Measurements from ENCODE around the gene KCTD15. TPM values are rescaled to one million over a fixed set of nuclear protein-coding genes. Genes with fewer than 3 reads are reported as not detected.

Gene KCTD15
- total and polyA plus RNA-seq, 10 of the 15 experiments (the other 5 are each of a cell fraction or from before 2014, with no cell fraction given) = not detected

GRCh38 chr19:33815380-33816340 lies 19.0 kb downstream of the KCTD15 start:
- BruUV-seq (replicated peaks) = no TSS peak
- FAIRE-seq = no peak

More at GRCh38 chr19:33815380-33816340, 19.0 kb downstream of the KCTD15 start:
- H3K27ac ChIP-seq (ENCODE audit: control insufficient read depth, insufficient read depth) = no peak overlapping the region
- H2AFZ ChIP-seq (ENCODE audit: control insufficient read depth, low read depth, low read length) = no peak overlapping the region
- DNase-seq (ENCODE audit: low read depth, low spot score) = no peak
- no peaks in the 10 kb centered on the region for H3K36me3 ChIP-seq (ENCODE audit: control insufficient read depth in 2 of 2, insufficient read depth in 2 of 2, low read length in 1 of 2)
- no peak overlapping the region for H3K9ac ChIP-seq (ENCODE audit: control insufficient read depth, insufficient read depth, low read length)
- ChIA-PET POLR2A (no interaction called here), CTCF (no interaction called here), SMC1A (ENCODE audit: uncharacterized antibody, unreplicated experiment) (no interaction called here), RAD21 (ENCODE audit: unreplicated experiment) (no interaction called here)
- in situ Hi-C loops (cut with MboI) = no loop called here
- H4K20me1 ChIP-seq (ENCODE audit: control insufficient read depth, insufficient read depth) = no peaks in the 10 kb centered on the region
- H3K79me2 ChIP-seq (ENCODE audit: control insufficient read depth, insufficient read depth, low read length) = no peaks in the 10 kb centered on the region
- H3K9me3 ChIP-seq (replicated peaks; ENCODE audit: control insufficient read depth, insufficient read depth, low read length) = no peaks in the 10 kb centered on the region
- H3K27me3 ChIP-seq (replicated peaks in 1 of 2; ENCODE audit: control insufficient read depth in 2 of 2, insufficient read depth in 2 of 2, low read length in 1 of 2) = peaks cover 0 to 5% of the 10 kb centered on the region in 2 experiments; a peak in 1 of 4 replicates
- peaks cover 3% of the 10 kb centered on the region; the same call in 1 of the 2 replicates for H3K4me1 ChIP-seq (ENCODE audit: control insufficient read depth, insufficient read depth, low read length)
- intact Hi-C loops (cut with micrococcal nuclease; ENCODE audit: unreplicated experiment) = no loop called here
- 36% methylated on average over 15 of the region's 15 CpGs for WGBS (ENCODE audit: insufficient coverage, insufficient replicate concordance, low lambda C conversion rate, missing lambda C conversion rate)
- no peak overlapping the region for H3K4me3 ChIP-seq
- ATAC-seq = no peak
- TF ChIP-seq STAT1 (conservative IDR thresholded peaks at IDR 0.05) (no peak), NR2C2 (IDR thresholded peaks at IDR 0.05; ENCODE audit: borderline replicate concordance, control insufficient read depth, insufficient read length, low read depth) (no peak), ZNF207 (IDR thresholded peaks at IDR 0.05; ENCODE audit: borderline replicate concordance) (no peak), E2F4 (IDR thresholded peaks at IDR 0.05; ENCODE audit: low read depth, low read length) (no peak), ZBTB40 (IDR thresholded peaks at IDR 0.05; ENCODE audit: borderline replicate concordance) (no peak), ZNF384 (IDR thresholded peaks at IDR 0.05; ENCODE audit: borderline replicate concordance, low read depth, low read length) (no peak), POLR2A (IDR thresholded peaks at IDR 0.05; ENCODE audit: low read depth, low read length) (no peak), CBX3 (IDR thresholded peaks at IDR 0.05; ENCODE audit: borderline replicate concordance, low read depth) (no peak)
- no peak overlapping the region for H3K4me2 ChIP-seq (ENCODE audit: control insufficient read depth, insufficient read depth)

Data from GM12878 (cell line).